SK-N-SH treated with all-trans-retinoic acid at 6 μM for 48 hours (cell line): ENCODE results near the gene RESP18.

Source experiments
- ATAC-seq: fragments of 200-7000 bp; cut with Tn5 transposase; 3 replicates; pipeline ENCODE4 v1.9.1; 2020; ENCODE audit warnings: mild to moderate bottlenecking, moderate library complexity
- BACH2 ChIP-seq: fragments of 250-450 bp; sonication (Bioruptor Pico); IDR thresholded peaks from 2 replicates; pipeline ENCODE4 v1.9.0; 2021; ENCODE audit warnings: mild to moderate bottlenecking, borderline replicate concordance
- CREB5 ChIP-seq: fragments of 250-450 bp; sonication (Bioruptor Pico); IDR thresholded peaks from 2 replicates; pipeline ENCODE4 v1.5.1; 2020; ENCODE audit warnings: low read depth, mild to moderate bottlenecking, moderate library complexity
- CSDC2 ChIP-seq: fragments of 250-450 bp; sonication (Bioruptor Pico); IDR thresholded peaks from 2 replicates; pipeline ENCODE4 v1.5.0; 2020; ENCODE audit warnings: mild to moderate bottlenecking, moderate library complexity
- CSRNP3 ChIP-seq: fragments of 250-450 bp; sonication (Bioruptor Pico); IDR thresholded peaks from 2 replicates; pipeline ENCODE4 v1.5.1; 2021; ENCODE audit warnings: mild to moderate bottlenecking, moderate library complexity
- ESRRG ChIP-seq: fragments of 250-450 bp; sonication (Bioruptor Pico); IDR thresholded peaks from 2 replicates; pipeline ENCODE4 v1.6.1; 2021; ENCODE audit warnings: mild to moderate bottlenecking
- ISL1 ChIP-seq: fragments of 250-450 bp; sonication (Bioruptor Pico); IDR thresholded peaks from 2 replicates; pipeline ENCODE4 v2.1.2; 2022; ENCODE audit warnings: mild to moderate bottlenecking, moderate library complexity
- OSR1 ChIP-seq: fragments of 250-450 bp; sonication (Bioruptor Pico); IDR thresholded peaks from 2 replicates; pipeline ENCODE4 v1.8.0; 2022; ENCODE audit warnings: moderate library complexity, mild to moderate bottlenecking, inconsistent platforms
- PATZ1 ChIP-seq: fragments of 250-450 bp; sonication (Bioruptor Pico); IDR thresholded peaks from 2 replicates; pipeline ENCODE4 v1.8.0; 2020; ENCODE audit warnings: mild to moderate bottlenecking, moderate library complexity, borderline replicate concordance
- POU6F1 ChIP-seq: fragments of 250-450 bp; sonication (Bioruptor Pico); IDR thresholded peaks from 2 replicates; pipeline ENCODE4 v1.8.0; 2021; ENCODE audit warnings: low read depth, mild to moderate bottlenecking, moderate library complexity, borderline replicate concordance
- RARB ChIP-seq: fragments of 250-450 bp; sonication (Bioruptor Pico); IDR thresholded peaks from 2 replicates; pipeline ENCODE4 v1.8.0; 2021; ENCODE audit warnings: mild to moderate bottlenecking, moderate library complexity
- TOX ChIP-seq: fragments of 250-450 bp; sonication (Bioruptor Pico); IDR thresholded peaks from 2 replicates; pipeline ENCODE4 v1.8.0; 2021; ENCODE audit warnings: mild to moderate bottlenecking, moderate library complexity, borderline replicate concordance
- TSHZ2 ChIP-seq: fragments of 250-450 bp; sonication (Bioruptor Pico); IDR thresholded peaks from 2 replicates; pipeline ENCODE4 v1.5.0; 2020; ENCODE audit warnings: mild to moderate bottlenecking, moderate library complexity
- ZC3H10 ChIP-seq: fragments of 250-450 bp; sonication (Bioruptor Pico); IDR thresholded peaks from 2 replicates; pipeline ENCODE4 v1.5.1; 2021; ENCODE audit warnings: mild to moderate bottlenecking, moderate library complexity
- ZFP3 ChIP-seq: fragments of 250-450 bp; sonication (Bioruptor Pico); IDR thresholded peaks from 2 replicates; pipeline ENCODE4 v1.5.0; 2020; ENCODE audit warnings: mild to moderate bottlenecking, moderate library complexity
- ZFP30 ChIP-seq: fragments of 450-650 bp; formaldehyde crosslinking; IDR thresholded peaks from 2 replicates; pipeline ENCODE4 v1.5.0; 2022; ENCODE audit warnings: mild to moderate bottlenecking, moderate library complexity
- ZNF565 ChIP-seq: fragments of 450-650 bp; formaldehyde crosslinking; conservative IDR thresholded peaks from 2 replicates; pipeline ENCODE4 v1.5.0; 2020; ENCODE audit warnings: low read depth, mild to moderate bottlenecking, moderate library complexity
- ZNF70 ChIP-seq: fragments of 450-650 bp; formaldehyde crosslinking; IDR thresholded peaks from 2 replicates; pipeline ENCODE4 v1.5.0; 2020; ENCODE audit warnings: mild to moderate bottlenecking, moderate library complexity
- ZNF8 ChIP-seq: fragments of 450-650 bp; formaldehyde crosslinking; IDR thresholded peaks from 2 replicates; pipeline ENCODE4 v1.5.0; 2020; ENCODE audit warnings: mild to moderate bottlenecking, moderate library complexity

RESP18 gene

GRCh38 chr2:219368690-219369191 lies 36.2 kb upstream of the RESP18 start:
- TF ChIP-seq ISL1: peak; percentile 58
- TF ChIP-seq ZC3H10 (CRISPR knock-in tag): no peak
- TF ChIP-seq CSDC2 (CRISPR knock-in tag): no peak
- no peak for TF ChIP-seq TOX (CRISPR knock-in tag)
- no peak for TF ChIP-seq BACH2 (CRISPR knock-in tag)
- no peak for TF ChIP-seq RARB (CRISPR knock-in tag)
- TF ChIP-seq ZNF70 (CRISPR knock-in tag): no peak
- no peak for TF ChIP-seq ZFP30
- no peak for TF ChIP-seq POU6F1 (CRISPR knock-in tag)
- TF ChIP-seq ZNF565 (CRISPR knock-in tag): no peak
- TF ChIP-seq TSHZ2: no peak
- TF ChIP-seq ZNF8 (CRISPR knock-in tag): peak; percentile 46; the same call in 1 of the 2 replicates
- TF ChIP-seq CREB5 (CRISPR knock-in tag): no peak
- no peak for TF ChIP-seq ZFP3 (CRISPR knock-in tag)
- peak; percentile 94 for ATAC-seq

- peak; percentile 97 for ATAC-seq
- TF ChIP-seq CSDC2 (CRISPR knock-in tag) (no peak), ESRRG (no peak), CREB5 (CRISPR knock-in tag) (no peak), BACH2 (CRISPR knock-in tag) (no peak), TSHZ2 (no peak)
- TF ChIP-seq, all 23 proteins: peak for 0
These were observed 30.1 kb upstream of the RESP18 start for GRCh38 chr2:219362524-219363164.

- TF ChIP-seq BACH2 (CRISPR knock-in tag) (no peak), OSR1 (CRISPR knock-in tag) (no peak), TSHZ2 (no peak), PATZ1 (no peak), CSRNP3 (CRISPR knock-in tag) (no peak)
- TF ChIP-seq, all 23 proteins: peak for 0
- no peak; the same call in 2 of the 3 replicates for ATAC-seq
These were observed 29.5 kb upstream of the RESP18 start for GRCh38 chr2:219362072-219362471.
